ENCODE results near the gene STBD1.

DNA sequence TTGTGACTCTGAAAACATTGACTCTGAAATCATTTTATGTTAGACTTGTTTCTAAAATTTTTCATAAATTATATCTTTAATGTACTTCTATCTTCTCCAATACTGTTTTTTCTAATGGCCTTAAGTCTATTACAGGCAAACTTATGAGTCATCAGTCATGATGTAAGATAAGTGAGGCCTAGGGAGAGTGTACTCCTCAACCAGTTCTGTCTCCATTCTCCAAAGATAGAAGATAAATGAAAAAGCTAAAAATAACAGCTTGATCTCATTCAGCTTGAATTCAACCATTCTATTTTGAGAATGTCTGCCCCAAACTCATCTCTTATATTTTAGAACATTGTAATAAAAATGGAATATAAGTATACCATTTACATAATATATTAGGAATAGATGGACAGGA lies 34.5 kb downstream of the STBD1 start:
- TF ChIP-seq, protein P1, sequence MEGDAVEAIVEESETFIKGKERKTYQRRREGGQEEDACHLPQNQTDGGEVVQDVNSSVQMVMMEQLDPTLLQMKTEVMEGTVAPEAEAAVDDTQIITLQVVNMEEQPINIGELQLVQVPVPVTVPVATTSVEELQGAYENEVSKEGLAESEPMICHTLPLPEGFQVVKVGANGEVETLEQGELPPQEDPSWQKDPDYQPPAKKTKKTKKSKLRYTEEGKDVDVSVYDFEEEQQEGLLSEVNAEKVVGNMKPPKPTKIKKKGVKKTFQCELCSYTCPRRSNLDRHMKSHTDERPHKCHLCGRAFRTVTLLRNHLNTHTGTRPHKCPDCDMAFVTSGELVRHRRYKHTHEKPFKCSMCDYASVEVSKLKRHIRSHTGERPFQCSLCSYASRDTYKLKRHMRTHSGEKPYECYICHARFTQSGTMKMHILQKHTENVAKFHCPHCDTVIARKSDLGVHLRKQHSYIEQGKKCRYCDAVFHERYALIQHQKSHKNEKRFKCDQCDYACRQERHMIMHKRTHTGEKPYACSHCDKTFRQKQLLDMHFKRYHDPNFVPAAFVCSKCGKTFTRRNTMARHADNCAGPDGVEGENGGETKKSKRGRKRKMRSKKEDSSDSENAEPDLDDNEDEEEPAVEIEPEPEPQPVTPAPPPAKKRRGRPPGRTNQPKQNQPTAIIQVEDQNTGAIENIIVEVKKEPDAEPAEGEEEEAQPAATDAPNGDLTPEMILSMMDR (conservative IDR thresholded peaks at IDR 0.05; ENCODE audit: low read length), result no peak
- TF ChIP-seq EZH2phosphoT487 (IDR thresholded peaks at IDR 0.05; ENCODE audit: borderline replicate concordance), result no peak
